ENCODE data around the gene CAPN1. TPM values are rescaled to one million over a fixed set of nuclear protein-coding genes. Genes with fewer than 3 reads are reported as not detected.
"Not testable (repeated sequence)": the region's sequence is repeated elsewhere in the genome, so short reads cannot be mapped to it uniquely, and the experiment has no call there.

CAPN1 gene
- total RNA-seq, 2 experiments from 2014 or later, result 103 to 125 TPM

DNA sequence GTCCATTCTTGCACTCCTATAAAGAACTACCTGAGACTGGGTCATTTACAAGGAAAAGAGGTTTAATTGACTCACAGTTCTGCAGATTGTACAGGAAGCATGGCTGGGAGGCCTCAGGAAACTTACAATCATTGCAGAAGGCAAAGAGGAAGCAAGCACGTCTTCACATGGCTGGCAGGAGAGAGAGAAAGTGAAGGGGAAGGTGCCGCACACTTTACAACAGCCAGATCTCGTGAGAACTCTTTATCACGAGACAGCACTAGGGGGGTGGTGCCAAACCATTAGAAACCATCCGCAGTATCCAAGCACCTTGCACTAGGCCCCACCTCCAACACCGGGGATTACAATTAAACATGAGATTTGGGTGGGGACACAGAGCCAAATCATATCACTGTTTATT lies 60.7 kb downstream of the CAPN1 start:
- POLR2A ChIA-PET, result no interaction called here
- no peaks in the 10 kb centered on the region for H3K36me3 Mint-ChIP-seq (ENCODE audit: low read depth)
- CTCF ChIA-PET, result interaction anchor here (0.8 kb wide), 1 partner anchor 17 kb away, joined by 3 read pairs; no protein-coding TSS in a partner anchor
- intact Hi-C loops (cut with DNase I, micrococcal nuclease), result no loop called here
- peaks cover 4% of the 10 kb centered on the region for H3K27me3 Mint-ChIP-seq
- H3K27ac Mint-ChIP-seq, result no peak overlapping the region
- ATAC-seq (no peak), DNase-seq (no peak)
- H3K4me3 Mint-ChIP-seq, result no peak overlapping the region
- peaks cover 5% of the 10 kb centered on the region for H3K9me3 Mint-ChIP-seq (ENCODE audit: low read depth)
- no peaks in the 10 kb centered on the region for H3K4me1 Mint-ChIP-seq

DNA sequence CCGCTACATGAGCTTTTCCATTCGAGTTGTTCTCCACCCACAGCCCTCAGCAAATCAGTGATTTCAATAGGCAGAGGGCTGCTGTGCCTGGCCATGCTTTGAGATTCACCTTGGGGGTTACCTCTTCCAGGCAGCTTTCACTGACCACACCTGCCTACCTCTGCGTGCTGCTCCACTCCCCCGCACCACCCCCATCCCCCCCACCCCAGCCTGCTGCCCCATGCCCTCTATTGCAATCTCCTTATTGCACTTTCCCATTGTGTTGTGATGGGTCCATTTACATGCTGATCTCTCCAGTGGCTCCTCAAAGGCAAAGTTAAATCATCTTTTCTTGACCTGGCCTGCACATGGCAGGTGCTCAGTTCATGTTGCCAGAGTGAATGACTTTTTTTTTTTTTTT lies 62.1 kb downstream of the CAPN1 start:
- H3K4me1 Mint-ChIP-seq, result no peaks in the 10 kb centered on the region
- peaks cover 2% of the 10 kb centered on the region for H3K27me3 Mint-ChIP-seq
- POLR2A ChIA-PET, result no interaction called here
- H3K27ac Mint-ChIP-seq, result no peak overlapping the region
- intact Hi-C loops (cut with DNase I, micrococcal nuclease), result no loop called here
- no peak for ATAC-seq
- no peak overlapping the region for H3K4me3 Mint-ChIP-seq
- no peak for DNase-seq
- CTCF ChIA-PET, result interaction anchor here (0.9 to 1.2 kb wide), 2 partner anchors 34 to 118 kb away, joined by 3 read pairs; no protein-coding TSS in a partner anchor
- no peaks in the 10 kb centered on the region for H3K36me3 Mint-ChIP-seq (ENCODE audit: low read depth)
- peaks cover 5% of the 10 kb centered on the region for H3K9me3 Mint-ChIP-seq (ENCODE audit: low read depth)

DNA sequence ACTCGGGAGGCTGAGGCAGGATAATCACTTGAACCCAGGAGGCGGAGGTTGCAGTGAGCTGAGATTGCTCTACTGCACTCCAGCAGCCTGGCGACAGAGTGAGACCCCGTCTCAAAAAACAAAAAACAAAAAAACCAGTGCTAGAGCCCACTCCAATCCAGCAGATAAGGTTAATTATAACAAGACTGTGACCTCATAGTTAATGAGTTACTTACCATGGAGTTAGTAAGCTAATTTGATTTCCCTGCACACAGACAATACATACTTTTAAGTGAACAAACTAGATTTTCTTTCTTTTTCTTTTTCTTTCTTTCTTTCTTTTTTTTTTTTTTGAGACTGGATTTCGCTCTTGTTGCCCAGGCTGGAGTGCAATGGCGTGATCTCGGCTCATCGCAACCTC lies 63.3 kb downstream of the CAPN1 start:
- ChIA-PET CTCF (interaction anchor here (0.6 to 1.4 kb wide), 3 partner anchors 20 to 71 kb away, joined by 3 read pairs; no protein-coding TSS in a partner anchor), POLR2A (interaction anchor here (0.6 to 0.7 kb wide), 2 partner anchors 97 to 242 kb away, joined by 3 to 4 read pairs; no protein-coding TSS in a partner anchor)
- H3K27me3 Mint-ChIP-seq; DNase-seq; H3K4me1 Mint-ChIP-seq; H3K9me3 Mint-ChIP-seq (ENCODE audit: low read depth); ATAC-seq; H3K4me3 Mint-ChIP-seq; H3K27ac Mint-ChIP-seq; H3K36me3 Mint-ChIP-seq (ENCODE audit: low read depth); intact Hi-C loops (cut with DNase I, micrococcal nuclease): not testable (repeated sequence)

GRCh38 chr11:65246506-65246905 lies 64.8 kb downstream of the CAPN1 start:
- Mint-ChIP-seq H3K36me3 (ENCODE audit: low read depth) (no peaks in the 10 kb centered on the region), H3K4me1 (no peaks in the 10 kb centered on the region), H3K27me3 (no peaks in the 10 kb centered on the region), H3K27ac (no peak overlapping the region), H3K9me3 (ENCODE audit: low read depth) (peaks cover 5% of the 10 kb centered on the region), H3K4me3 (no peak overlapping the region)
- no peak for ATAC-seq
- DNase-seq, result no peak
- ChIA-PET CTCF (interaction anchor here (1.2 kb wide), 1 partner anchor 70 kb away, joined by 4 read pairs; no protein-coding TSS in a partner anchor), POLR2A (no interaction called here)
- intact Hi-C loops (cut with DNase I, micrococcal nuclease), result no loop called here

GRCh38 chr11:65248184-65248710 lies 66.5 kb downstream of the CAPN1 start:
- DNase-seq, ATAC-seq, POLR2A ChIA-PET: not testable (repeated sequence)

GRCh38 chr11:65251476-65251875 lies 69.7 kb downstream of the CAPN1 start:
- no peak for ATAC-seq
- Mint-ChIP-seq H3K27me3 (no peaks in the 10 kb centered on the region), H3K9me3 (ENCODE audit: low read depth) (no peaks in the 10 kb centered on the region), H3K4me1 (no peaks in the 10 kb centered on the region), H3K27ac (no peak overlapping the region), H3K36me3 (ENCODE audit: low read depth) (no peaks in the 10 kb centered on the region), H3K4me3 (no peak overlapping the region)
- ChIA-PET POLR2A (interaction anchor here (0.7 to 0.8 kb wide), 2 partner anchors 83 to 106 kb away, joined by 3 read pairs; no protein-coding TSS in a partner anchor), CTCF (interaction anchor here (0.8 to 2.7 kb wide), 8 partner anchors 9 to 251 kb away, joined by 3 to 13 read pairs (median 4); partner anchors contain the start of gene POLA2)
- intact Hi-C loops (cut with DNase I, micrococcal nuclease), result no loop called here
- no peak for DNase-seq

More at GRCh38 chr11:65248184-65248710, 66.5 kb downstream of the CAPN1 start:
- H3K27me3 Mint-ChIP-seq; H3K4me1 Mint-ChIP-seq; H3K9me3 Mint-ChIP-seq (ENCODE audit: low read depth); H3K27ac Mint-ChIP-seq; H3K4me3 Mint-ChIP-seq; intact Hi-C loops (cut with DNase I, micrococcal nuclease); H3K36me3 Mint-ChIP-seq (ENCODE audit: low read depth): not testable (repeated sequence)
- CTCF ChIA-PET, result interaction anchor here (1.0 kb wide), 1 partner anchor 41 kb away, joined by 4 read pairs; no protein-coding TSS in a partner anchor

DNA sequence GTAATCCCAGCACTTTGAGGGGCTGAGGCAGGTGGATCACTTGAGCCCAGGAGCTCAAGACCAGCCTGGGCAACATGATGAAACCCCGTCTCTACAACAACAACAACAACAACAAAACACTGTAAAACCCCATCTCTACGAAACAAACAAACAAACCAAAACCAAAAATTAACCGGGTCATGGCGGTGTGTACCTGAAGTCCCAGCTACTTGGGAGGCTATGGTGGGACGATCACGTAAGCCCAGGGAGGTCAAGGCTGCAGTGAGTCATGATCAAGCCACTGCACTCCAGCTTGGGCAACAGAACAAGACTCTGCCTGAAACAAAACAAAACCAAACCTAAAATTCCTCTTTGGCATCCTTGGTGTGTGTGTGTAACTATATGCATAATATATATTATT lies 73.0 kb downstream of the CAPN1 start:
- Mint-ChIP-seq H3K4me3 (no peak overlapping the region), H3K27ac (no peak overlapping the region), H3K9me3 (ENCODE audit: low read depth) (no peaks in the 10 kb centered on the region), H3K4me1 (peaks cover 3% of the 10 kb centered on the region), H3K36me3 (ENCODE audit: low read depth) (no peaks in the 10 kb centered on the region), H3K27me3 (no peaks in the 10 kb centered on the region)
- CTCF ChIA-PET, result interaction anchor here (0.6 to 1.9 kb wide), 4 partner anchors 11 to 82 kb away, joined by 3 to 6 read pairs (median 4); no protein-coding TSS in a partner anchor
- POLR2A ChIA-PET, result no interaction called here
- no peak for ATAC-seq
- intact Hi-C loops (cut with DNase I, micrococcal nuclease), result no loop called here
- no peak for DNase-seq

DNA sequence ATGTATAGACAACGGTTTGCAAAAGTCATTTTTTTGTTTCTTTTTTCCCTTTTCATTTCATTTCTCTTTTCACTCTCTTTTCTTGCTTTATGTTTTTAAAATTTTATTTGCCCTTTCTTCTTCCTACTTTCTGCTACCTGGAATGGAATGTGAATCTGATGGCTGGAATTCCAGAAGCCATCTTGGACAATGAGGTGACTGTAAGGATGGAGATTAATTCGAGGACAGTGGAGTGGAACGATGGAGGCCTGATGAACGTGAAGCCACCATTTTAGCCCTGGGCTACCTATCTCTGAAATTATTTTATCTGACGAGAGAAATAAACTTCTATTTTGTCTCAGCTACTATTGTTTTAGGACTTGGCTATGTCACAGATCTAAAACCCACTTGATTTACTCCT lies 77.3 kb downstream of the CAPN1 start:
- no peak for DNase-seq
- H3K4me3 Mint-ChIP-seq, result no peak overlapping the region
- H3K27ac Mint-ChIP-seq, result no peak overlapping the region
- no peaks in the 10 kb centered on the region for H3K9me3 Mint-ChIP-seq (ENCODE audit: low read depth)
- intact Hi-C loops (cut with DNase I, micrococcal nuclease), result no loop called here
- ChIA-PET CTCF (interaction anchor here (0.6 to 1.7 kb wide), 3 partner anchors 8 to 57 kb away, joined by 4 to 5 read pairs (median 4); no protein-coding TSS in a partner anchor), POLR2A (no interaction called here)
- H3K4me1 Mint-ChIP-seq, result peaks cover 30% of the 10 kb centered on the region
- H3K36me3 Mint-ChIP-seq (ENCODE audit: low read depth), result peaks cover 15% of the 10 kb centered on the region
- no peaks in the 10 kb centered on the region for H3K27me3 Mint-ChIP-seq
- ATAC-seq, result no peak

DNA sequence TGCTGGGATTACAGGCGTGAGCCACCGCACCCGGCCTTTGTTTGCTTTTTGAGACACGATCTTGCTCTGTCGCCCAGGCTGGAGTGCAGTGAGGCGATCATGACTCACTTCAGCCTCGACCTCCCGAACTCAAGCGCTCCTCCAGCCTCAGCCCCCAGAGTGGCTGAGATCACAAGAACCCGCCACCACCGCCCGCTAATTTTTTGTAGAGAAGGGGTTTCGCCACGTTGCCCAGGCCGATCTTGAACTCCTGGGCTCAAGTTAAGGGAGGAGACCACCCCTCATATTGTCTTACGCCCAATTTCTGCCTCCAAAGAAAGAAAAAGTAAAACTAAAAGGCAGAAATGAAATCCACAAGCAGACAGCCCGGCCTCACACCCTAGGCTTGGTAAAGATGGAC lies 78.6 kb downstream of the CAPN1 start:
- H3K27me3 Mint-ChIP-seq, result no peaks in the 10 kb centered on the region
- DNase-seq (no peak), ATAC-seq (no peak)
- CTCF ChIA-PET, result interaction anchor here (0.7 to 1.7 kb wide), 2 partner anchors 9 to 18 kb away, joined by 4 to 5 read pairs; no protein-coding TSS in a partner anchor
- H3K4me3 Mint-ChIP-seq, result peak overlapping the region; percentile 98
- H3K36me3 Mint-ChIP-seq (ENCODE audit: low read depth), result peaks cover 24% of the 10 kb centered on the region
- H3K27ac Mint-ChIP-seq, result peak overlapping the region; percentile 10
- H3K4me1 Mint-ChIP-seq, result peaks cover 38% of the 10 kb centered on the region
- H3K9me3 Mint-ChIP-seq (ENCODE audit: low read depth), result no peaks in the 10 kb centered on the region
- POLR2A ChIA-PET, result no interaction called here
- intact Hi-C loops (cut with DNase I, micrococcal nuclease), result loop anchor here in 1 of 2 experiments (5.0 kb wide), 3 partner anchors 247 to 458 kb away; partner anchors contain the start of genes ARL2 and MAP4K2

DNA sequence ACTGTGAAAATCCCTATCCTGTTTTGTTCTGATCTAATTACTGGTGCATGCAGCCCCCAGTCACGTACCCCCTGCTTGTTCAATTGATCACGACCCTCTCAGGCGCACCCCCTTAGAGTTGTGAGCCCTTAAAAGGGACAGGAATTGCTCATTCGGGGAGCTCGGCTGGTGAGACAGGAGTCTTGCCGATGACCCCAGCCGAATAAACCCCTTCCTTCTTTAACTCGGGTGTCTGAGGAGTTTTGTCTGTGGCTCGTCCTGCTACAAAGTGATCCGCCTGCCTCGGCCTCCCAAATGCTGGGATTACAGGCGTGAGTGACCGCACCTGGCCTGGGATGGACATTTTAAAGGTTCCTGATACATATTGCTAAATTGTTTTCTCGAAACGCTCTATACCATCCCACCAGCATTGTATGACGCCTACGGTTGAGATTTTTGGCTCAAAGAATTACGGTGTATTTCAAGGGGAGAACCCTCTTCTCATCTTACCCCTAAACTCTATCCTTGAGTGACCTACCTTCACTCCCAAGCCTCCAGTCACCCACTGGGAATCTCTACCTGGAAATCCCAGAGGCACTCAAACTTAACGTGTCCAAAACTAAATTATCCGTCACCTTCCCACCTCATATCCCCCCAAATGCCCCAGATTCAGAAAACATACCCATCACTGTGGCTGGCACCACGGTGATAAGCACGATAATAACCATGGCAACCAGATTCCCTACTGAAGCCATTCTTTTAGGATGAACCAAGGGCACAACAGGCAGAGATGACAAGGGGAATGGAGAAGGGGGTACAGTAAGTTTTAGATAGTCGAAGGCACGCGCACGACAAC lies 79.2 kb downstream of the CAPN1 start:
- Mint-ChIP-seq H3K9me3 (ENCODE audit: low read depth) (no peaks in the 10 kb centered on the region), H3K27ac (peak overlapping the region; percentile 96), H3K4me1 (peaks cover 45% of the 10 kb centered on the region), H3K27me3 (no peaks in the 10 kb centered on the region), H3K4me3 (peak overlapping the region; percentile 98), H3K36me3 (ENCODE audit: low read depth) (peaks cover 28% of the 10 kb centered on the region)
- DNase-seq, result no peak
- no peak for ATAC-seq
- POLR2A ChIA-PET, result interaction anchor here (1.0 to 2.2 kb wide), 13 partner anchors 19 to 354 kb away, joined by 3 to 15 read pairs (median 3); partner anchors contain the start of genes DPF2, MALAT1, PCNX3 and SYVN1
- intact Hi-C loops (cut with DNase I, micrococcal nuclease), result loop anchor here in 1 of 2 experiments (1.0 to 5.0 kb wide), 11 partner anchors 18 to 483 kb away; partner anchors contain the start of genes ARL2, DPF2, MAP4K2 and SF1
- CTCF ChIA-PET, result interaction anchor here (0.5 to 2.5 kb wide), 12 partner anchors 10 to 458 kb away, joined by 3 to 33 read pairs (median 4); partner anchors contain the start of genes CDC42EP2 and DPF2
